Smooth muscle cell of the brain vasculature (primary cell): ENCODE results near the gene CEL.

Experiments used
- DNase-seq: peaks from one replicate; pipeline ENCODE4 v3.0.0-alpha.2; 2012; ENCODE audit warnings: low read depth, low spot score

CEL gene

GRCh38 chr9:133103987-133104505, 42.3 kb downstream of the CEL start:
- DNase-seq: no peak

GRCh38 chr9:133104718-133105460, 43.1 kb downstream of the CEL start:
- no peak for DNase-seq

- DNase-seq: no peak
These were observed 43.6 kb downstream of the CEL start for GRCh38 chr9:133105461-133105770.

GRCh38 chr9:133106511-133107244, 44.9 kb downstream of the CEL start:
- DNase-seq: no peak

- no peak for DNase-seq
These were observed 45.5 kb downstream of the CEL start for GRCh38 chr9:133107245-133107722.

GRCh38 chr9:133107961-133108793, 46.4 kb downstream of the CEL start:
- no peak for DNase-seq

GRCh38 chr9:133108794-133109641, 47.2 kb downstream of the CEL start:
- no peak for DNase-seq

GRCh38 chr9:133109931-133110650, 48.3 kb downstream of the CEL start:
- no peak for DNase-seq

- no peak for DNase-seq
These were observed 50.3 kb downstream of the CEL start for GRCh38 chr9:133111808-133112662.

- DNase-seq: no peak
These were observed 50.9 kb downstream of the CEL start for GRCh38 chr9:133112663-133113026.

- DNase-seq: no peak
These were observed 51.6 kb downstream of the CEL start for GRCh38 chr9:133113163-133113948.

- DNase-seq: no peak
These were observed 52.4 kb downstream of the CEL start for GRCh38 chr9:133113949-133114885.

GRCh38 chr9:133114886-133115603, 53.3 kb downstream of the CEL start:
- DNase-seq: no peak

- no peak for DNase-seq
These were observed 54.0 kb downstream of the CEL start for GRCh38 chr9:133115604-133116345.

GRCh38 chr9:133116346-133117231, 54.8 kb downstream of the CEL start:
- DNase-seq: no peak
